GM19043 (cell line): ENCODE measurements around the gene FOCAD.

Source experiments
- ATAC-seq: cut with Tn5 transposase; IDR thresholded peaks from one replicate; pipeline ENCODE4 v1.9.1; 2021; ENCODE audit warnings: low read depth; ENCODE audit not compliant: unreplicated experiment

The FOCAD gene

DNA sequence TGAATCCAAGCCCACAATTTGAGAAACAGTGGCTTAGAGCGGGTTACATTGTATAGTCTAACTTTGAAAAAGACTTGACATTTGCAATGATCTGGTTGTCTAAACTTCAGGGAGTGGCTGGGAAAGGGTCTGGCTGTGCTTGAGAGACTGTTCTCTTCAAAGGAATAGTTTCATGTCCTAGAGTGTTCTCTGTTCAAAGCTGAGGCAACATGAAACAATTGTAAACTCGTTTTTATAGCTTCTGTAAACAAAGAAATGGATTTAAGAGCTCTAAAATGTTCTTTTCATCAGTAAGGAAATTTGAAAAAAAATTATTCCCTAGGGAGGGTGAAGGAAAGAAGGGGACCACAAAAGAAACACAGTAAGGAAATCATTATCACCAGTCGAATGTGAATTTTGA, 41.6 kb downstream of the FOCAD start:
- no peak for ATAC-seq

DNA sequence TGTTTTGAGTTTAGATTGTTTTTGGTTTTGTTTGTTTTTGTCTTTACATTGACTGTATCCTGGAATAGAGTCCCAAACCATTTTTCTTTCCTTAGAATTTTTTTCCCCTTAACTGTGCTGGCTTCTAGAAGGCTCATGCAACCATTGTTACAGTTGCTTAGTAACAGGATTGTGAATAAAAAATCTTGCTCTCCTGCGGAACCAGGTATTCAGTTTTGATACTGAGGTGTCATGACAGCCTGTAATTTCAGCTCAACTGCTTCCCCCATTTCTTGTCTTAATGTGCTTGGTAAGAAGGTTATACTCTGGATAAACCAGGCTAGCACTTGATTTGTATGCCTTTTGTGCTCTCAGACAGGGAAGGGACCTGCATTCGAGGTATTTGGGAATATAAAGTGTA, 42.1 kb downstream of the FOCAD start:
- ATAC-seq: no peak

DNA sequence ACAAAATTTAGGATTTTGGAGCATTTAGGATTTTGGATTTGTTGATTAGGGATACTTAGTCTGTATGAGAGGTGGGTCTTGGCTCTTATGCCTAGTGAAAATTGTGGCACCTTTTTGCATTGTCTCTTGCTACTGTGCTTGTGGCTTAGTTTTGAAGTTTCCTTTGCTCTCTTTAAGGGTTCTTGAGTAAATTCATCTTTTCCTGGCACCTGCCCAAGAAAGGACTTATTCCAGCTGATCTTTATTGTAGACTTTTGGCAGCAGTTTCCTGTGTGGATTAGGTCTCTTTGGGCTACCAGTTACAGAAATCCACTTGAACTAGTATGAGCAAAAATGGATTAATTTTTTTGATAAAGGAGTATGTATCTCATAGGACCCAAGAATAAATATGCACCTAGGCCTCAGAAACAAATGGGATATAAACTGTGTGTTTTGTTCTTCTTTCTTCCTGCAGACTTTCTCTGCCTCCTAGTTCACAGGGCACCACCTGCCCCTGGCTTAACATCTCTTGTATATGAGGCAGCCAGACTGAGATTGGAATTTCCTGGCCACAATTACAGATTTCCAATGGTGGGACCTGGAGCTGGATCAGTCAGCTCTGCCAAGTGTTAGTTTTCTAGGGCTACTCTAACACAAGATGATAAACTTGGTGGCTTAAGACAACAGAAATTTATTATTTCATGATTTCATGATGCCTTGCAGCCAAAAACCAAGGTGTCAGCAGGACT, 44.6 kb downstream of the FOCAD start:
- no peak for ATAC-seq

DNA sequence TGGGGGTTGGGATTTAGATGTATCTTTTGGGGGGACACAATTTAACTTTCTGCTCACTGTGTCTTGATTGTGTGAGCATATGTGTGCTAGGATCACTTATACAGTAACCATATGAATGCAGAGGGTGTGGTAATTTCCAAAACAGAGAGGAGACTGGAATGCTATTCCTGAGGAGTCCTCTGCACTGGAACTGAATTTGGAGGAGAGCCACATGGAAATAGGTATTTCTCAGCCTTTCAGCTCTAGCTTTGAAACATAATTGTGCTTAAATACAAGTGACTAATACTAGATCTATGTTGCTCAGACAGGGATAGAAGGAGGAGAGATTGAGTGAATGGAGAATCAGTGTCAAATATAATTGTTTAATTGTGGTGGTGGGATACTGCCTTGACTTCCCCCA, 45.5 kb downstream of the FOCAD start:
- ATAC-seq: no peak

DNA sequence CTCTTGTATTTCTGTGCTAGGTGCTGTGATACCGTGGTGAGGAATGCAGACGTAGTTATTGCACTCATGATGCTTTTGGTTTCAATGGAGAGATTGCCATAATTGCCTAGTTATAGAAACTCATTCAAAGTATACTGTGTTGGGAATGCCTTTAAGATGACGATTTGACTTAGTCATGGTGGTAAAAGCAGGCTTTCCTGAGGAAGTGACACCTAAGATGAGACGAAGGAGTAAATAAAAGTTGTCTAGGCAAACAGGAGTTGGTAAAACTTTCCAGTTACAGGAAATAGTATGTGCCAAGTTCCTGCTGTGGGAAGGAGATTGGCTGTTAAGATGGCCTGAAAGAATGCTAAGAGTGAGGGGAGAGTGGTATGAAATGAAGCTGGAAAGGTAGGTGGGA, 48.1 kb downstream of the FOCAD start:
- ATAC-seq: no peak

DNA sequence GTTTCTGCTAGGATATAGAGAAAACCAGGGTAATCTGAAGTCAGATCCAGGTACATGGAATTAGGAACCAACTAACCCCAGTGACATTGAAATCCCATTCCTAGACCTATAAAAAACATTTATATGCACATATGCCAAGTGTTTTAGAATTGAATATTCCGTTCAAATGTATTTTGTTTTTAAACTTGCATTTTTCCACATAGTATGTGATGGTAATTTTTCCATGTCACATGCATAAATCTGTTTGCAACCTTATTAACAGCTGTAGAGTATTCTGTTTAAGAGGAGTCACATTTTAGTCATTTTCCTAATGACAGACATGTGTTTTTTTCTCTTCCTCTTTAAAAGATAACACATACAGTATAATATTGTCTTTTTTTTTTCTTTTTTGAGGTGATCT, 50.2 kb downstream of the FOCAD start:
- no peak for ATAC-seq

DNA sequence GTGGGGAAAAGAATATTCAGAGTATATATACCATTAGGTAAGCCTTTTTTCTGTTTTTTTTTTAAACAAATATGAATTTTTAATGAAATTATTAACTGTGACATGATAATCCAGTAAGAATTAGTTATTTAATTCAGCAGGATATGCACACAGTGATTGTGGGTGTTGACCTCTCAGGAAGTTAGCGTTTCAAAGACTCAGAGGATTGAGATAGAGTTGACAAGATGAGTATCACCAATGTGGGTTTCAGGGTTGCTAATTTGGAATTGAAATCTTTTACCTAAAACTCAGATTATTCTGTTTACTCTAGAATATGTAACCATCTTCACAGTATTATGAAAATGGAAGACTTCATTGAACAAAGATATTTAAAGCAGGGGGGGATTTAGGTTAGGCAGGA, 56.2 kb downstream of the FOCAD start:
- ATAC-seq: no peak

DNA sequence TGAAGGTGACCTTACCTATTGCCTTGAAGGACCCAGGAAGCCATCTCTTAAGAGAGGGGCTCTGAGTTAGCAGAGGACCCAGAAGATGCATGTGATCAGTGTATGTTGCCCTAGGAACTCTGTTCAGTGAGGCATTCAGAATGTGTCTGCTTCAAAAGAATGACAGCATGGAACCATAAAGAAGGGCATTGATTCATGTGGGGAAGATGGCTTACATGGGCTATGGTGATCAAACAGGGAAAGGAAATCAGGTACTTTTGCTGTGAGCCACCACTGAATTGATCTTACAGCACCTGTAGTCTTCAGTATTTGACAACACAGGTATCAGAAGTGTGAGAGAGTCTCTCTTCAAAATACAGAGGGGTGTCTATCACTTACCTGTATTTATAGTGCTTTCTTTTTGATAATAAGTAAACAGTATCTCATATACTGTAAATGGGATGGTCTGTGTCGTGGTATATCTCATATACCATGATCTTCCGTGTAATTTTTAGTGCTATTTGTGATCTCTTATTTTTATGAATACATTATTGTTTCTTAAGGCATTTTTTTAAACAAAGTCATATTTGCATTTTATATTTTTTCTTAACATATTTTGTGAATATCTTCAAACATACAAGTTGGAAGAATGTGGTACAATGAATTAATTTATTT, 57.0 kb downstream of the FOCAD start:
- no peak for ATAC-seq

DNA sequence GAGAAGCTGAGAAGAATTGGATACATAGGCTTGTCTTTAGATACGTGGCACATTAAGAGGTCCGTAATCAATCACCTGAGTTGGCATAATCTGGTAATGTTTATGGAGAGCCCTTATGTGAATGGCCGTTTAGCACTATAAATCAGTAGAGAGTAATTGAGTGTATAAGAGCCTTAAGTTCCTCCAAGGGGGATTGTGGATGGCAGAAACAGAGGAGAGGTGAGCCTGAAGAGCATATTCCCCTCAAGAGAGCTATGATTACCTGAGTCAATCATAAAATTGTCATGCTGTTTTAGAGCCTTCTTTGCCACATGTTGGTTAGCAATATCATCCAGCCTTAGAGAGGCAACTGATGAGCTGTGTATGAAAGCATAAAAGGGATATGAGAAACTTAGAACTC, 58.8 kb downstream of the FOCAD start:
- ATAC-seq: no peak

DNA sequence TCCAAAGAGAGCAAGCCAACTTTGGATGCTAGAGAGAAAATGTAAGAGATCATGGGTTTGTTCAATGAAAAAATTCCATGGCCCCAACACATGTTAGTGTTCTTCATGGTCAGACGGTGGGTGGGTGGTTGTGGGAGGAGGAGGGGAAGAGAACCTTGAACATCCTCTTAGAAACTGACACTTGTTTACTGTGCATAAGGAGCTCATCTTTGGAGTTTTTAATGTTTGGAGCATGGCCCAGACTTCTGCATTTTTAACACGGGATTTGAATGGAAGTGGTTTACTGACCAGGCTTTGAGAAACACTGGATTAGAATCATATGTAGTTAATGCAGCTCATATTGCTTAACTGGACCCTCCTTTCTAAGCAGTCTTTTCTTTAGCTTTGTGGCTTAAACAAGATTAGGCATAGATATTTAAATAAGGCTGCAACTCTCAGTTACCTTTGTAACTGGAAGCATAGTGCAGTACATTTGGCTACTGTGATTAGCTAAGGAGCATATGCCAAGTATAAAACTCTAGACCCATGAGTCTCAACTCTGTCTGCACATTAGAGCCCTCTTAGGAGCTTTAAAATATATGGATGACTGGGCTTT, 60.1 kb downstream of the FOCAD start:
- ATAC-seq: no peak

DNA sequence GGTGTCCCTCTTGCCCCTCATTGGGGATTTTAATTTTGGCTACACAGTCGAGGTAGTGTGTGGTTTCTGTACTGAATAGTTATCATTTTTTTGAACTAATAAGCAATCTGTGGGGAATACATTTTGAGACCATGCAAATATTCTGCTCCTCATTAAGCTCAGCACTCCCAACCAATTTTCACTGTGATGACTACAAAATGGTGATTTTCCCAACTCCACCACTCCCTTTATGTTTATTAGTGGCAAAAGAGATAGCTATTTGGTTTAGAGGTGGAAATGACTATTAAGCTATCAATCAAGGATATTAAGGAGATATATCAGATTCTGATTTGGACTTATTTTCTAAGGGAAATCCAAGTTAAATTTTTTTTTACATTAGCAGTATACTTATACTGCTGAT, 62.9 kb downstream of the FOCAD start:
- ATAC-seq: no peak

DNA sequence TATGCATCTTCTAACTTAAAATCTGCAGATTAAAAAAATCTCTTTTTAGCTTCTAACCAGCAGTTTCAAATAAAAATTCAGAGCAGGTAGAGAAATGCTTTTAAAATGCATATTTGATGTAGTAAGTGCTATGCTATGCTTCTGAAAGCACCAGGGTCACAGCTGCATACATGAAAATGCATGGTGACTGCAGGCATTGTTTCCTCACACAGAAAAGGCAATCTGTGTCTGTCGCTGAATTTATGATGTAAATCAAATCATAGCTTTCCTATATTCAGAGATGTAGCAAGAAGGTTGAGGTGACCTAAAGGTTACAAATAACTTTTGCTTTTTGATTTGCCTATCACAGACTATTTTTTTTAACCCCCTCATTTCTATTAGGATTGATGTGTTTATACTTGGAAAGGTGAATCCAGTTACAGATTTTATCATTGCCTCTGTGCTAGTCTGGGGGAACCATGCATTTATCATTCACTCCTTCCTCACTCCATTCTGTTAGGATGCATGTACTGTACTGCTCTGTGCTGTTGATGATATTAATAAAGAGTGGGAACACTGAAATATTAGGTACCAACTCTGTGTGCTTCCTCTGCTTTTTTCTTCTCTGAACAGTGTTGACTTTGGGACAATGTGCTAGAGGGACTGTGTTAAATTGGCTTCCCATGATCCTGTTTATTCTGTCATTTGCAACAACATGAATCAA, 65.6 kb downstream of the FOCAD start:
- ATAC-seq: no peak

DNA sequence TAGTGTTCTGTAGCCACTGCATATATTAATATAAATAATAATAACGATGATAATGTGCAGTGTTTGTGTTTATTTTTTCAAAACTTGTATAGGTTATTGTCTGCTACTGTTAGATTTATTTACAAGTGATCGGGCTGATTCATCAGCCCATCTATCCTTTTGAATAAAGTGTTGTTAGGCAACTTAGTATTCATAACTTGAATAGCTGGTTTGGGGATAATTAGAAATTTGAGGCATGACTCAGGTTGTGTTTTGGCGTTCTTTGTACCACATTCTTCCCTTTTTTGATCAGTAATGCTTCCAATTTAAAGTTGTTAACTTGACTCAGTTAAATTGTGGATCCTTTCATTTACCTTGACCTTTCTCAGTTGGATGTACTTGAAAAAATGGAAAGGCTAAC, 69.7 kb downstream of the FOCAD start:
- no peak for ATAC-seq

DNA sequence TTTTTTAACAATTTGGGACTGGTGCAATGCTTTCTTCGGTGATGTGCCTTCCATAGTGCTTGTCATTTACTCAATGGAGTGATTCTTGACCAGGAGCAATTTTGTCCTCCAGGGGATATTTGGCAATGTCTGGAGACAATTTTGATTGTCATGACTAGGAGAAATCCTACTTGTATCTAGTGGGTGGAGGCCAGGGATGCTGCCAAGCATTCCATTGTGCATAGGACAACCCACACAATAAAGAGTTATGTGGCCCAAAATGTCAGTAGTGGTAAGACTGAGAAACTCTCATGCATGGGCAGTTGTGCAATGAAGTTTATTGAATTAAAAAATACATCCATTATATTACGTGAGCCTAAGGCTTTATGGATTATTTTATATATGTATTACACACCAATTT, 70.5 kb downstream of the FOCAD start:
- ATAC-seq: no peak

DNA sequence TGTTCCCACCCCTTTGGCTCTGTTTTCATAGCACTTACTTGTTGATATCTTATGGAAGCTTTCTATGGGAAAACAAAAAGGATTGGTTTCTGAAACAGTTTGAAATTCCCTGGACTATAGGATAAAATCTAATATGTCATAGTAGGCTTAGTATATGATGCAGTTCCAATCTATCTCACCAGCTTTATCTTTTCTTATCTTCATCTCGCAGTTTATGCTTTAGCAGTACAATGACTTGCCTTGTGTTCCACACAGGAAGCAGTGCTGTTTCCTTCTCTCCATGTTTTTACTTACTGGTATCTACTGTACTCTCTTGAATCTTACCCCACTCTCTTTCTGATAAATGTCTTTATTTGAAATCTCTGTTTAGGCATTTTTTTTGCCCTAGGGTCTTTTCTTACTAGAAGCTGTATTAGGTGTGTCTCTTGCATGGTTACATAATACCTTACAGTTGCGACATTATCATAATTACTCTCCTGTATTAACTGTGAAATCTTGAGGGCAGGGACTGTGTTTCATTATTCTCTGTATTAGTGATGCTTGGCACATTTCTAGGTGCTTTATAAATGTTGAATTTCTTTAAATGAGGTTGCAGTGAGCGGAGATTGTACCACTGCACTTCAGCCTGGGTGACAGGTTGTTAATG, 76.3 kb downstream of the FOCAD start:
- no peak for ATAC-seq

DNA sequence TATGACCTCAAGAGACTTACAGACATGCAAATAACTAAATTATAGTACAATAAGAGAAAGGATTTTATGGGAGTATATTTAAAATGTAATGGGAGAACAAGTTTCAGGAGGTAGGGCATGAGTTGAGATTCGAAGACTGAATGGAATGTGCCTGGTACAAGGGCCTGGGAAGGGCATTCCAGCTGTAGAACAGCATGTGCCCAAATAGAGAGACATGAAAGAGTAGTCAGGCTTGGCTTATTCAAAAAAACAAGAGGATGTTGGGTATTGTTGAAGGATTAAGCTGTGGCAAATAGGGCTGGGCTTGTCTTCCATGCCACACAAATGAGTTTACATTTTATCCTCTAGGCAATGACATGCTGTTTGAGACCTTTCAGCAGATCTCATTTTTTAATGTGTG, 86.9 kb downstream of the FOCAD start:
- no peak for ATAC-seq

DNA sequence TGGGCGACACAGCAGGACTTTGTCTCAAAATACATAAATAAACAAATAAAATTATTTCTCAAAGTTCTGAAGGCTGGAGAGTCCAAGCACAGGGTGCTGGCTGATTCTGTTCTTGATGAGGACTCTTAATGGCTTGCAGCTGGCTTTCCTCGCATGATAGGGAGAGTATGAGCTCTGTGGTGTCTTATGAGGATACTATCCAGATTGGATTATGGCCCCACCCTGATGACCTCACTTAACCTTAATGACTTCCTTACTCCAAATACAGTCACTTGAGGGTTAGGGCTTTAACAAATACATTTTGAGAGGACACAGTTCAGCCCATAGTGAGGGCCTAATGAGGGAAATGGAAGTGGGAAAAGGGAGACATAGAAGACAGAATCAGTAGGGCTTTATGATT, 87.7 kb downstream of the FOCAD start:
- ATAC-seq: no peak

DNA sequence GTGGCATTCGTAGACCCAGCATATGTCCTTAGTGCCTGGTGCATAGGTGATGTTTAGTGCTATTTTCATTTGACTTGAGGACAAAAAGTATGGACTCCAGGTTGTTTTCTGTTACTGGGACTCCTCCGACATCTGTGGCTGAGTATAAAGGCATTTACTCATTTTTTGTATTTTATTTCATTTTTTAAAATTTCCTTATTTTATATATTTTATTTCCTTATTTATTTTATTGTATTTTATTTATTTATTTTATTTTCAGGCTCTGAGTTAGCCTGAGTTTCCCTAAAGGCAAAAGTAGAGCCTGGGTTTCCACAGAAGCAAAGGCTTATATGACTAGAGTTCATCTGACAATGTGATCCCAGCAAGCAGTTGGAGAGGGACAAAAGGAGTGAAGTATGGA, 91.6 kb downstream of the FOCAD start:
- ATAC-seq: no peak

DNA sequence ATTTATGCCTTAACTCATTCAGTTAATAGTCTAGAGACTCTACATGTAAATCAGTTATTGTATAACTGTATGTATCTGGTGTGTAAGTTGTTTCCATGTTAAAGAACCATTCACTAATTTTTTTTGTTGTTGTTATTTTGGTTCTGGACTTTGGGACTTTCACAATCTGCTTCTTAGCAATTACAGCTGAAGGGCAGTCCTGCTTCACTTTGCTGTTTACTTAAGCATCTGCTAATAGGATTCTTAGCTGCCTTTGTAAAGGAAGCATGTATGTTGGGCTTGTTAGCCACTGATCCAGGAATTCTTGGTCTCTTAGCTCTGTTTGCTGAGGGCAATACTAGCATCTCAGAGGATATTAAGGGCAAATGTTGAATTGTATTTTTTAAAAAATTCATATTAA, 97.0 kb downstream of the FOCAD start:
- ATAC-seq: no peak

DNA sequence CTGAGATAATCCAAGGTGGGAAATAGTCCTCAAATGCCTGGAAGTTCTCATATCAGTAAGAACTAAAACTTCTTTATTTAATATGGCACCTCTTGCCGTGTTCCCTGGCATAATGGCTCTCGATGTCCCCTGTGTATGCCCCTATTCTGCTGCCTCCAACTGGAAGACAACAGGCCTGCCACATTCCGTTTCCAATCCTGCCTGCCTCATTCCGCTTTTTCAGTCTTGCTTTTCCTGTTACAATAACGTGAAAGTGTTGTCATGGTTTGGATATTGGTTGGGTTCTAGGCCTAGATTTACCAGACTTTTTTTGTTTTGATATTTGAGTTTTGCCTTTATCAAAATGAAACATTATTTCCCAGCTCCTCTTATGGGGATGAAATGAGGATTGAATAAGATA, 98.2 kb downstream of the FOCAD start:
- no peak for ATAC-seq
